CD8-positive, alpha-beta memory T cell (primary cell): ENCODE measurements around the gene KLHL21. TPM values are rescaled to one million over a fixed set of nuclear protein-coding genes. Genes with fewer than 3 reads are reported as not detected.

Experiments
- CTCF ChIA-PET: fragments of 350-600 bp; sonication (Branson Sonifier 250); formaldehyde crosslinking; loops from one replicate; lab custom pipeline; 2021; ENCODE audit warnings: antibody characterized with exemption; lab: Charles Lee
- POLR2A ChIA-PET: fragments of 350-600 bp; sonication (Branson Sonifier 250); formaldehyde crosslinking; loops from one replicate; lab custom pipeline; 2021; ENCODE audit warnings: antibody characterized with exemption; lab: Charles Lee
- DNase-seq, 5 donors: peaks; one replicate each; pipeline versions ENCODE4 v3.0.0 to v3.0.0-alpha.2; 2020 to 2022; ENCODE audit warnings: mixed read lengths in 1 of 5
- H3K27ac ChIP-seq: one replicate; pipeline ENCODE4 v1.7.0; 2013; ENCODE audit warnings: low read depth, mild to moderate bottlenecking, low read length, moderate library complexity
- H3K27me3 ChIP-seq: 2 replicates; pipeline ENCODE4 v1.7.0; 2013; ENCODE audit warnings: low read length, mild to moderate bottlenecking; ENCODE audit not compliant: insufficient read depth, poor library complexity, severe bottlenecking
- H3K36me3 ChIP-seq: 2 replicates; pipeline ENCODE4 v1.7.0; 2013; ENCODE audit warnings: mild to moderate bottlenecking, low read length, moderate library complexity; ENCODE audit not compliant: insufficient read depth
- H3K4me1 ChIP-seq: 2 replicates; pipeline ENCODE4 v1.7.0; 2013; ENCODE audit warnings: mild to moderate bottlenecking, low read length, moderate library complexity; ENCODE audit not compliant: insufficient read depth
- H3K4me3 ChIP-seq: 2 replicates; pipeline ENCODE4 v1.7.0; 2013; ENCODE audit warnings: mild to moderate bottlenecking, low read length
- H3K9me3 ChIP-seq: 2 replicates; pipeline ENCODE4 v1.7.0; 2013; ENCODE audit warnings: mild to moderate bottlenecking, low read length
- H3K27ac Mint-ChIP-seq, 8 donors: one replicate each; pipeline ENCODE4 v1.8.0; 2020 to 2021; ENCODE audit warnings: mixed read lengths in 8 of 8, mild to moderate bottlenecking in 6 of 8, inconsistent platforms in 3 of 8, moderate library complexity in 3 of 8
- H3K27me3 Mint-ChIP-seq, 2 donors: one replicate each; pipeline ENCODE4 v1.8.0; 2020 to 2021; ENCODE audit warnings: mixed read lengths in 2 of 2, mild to moderate bottlenecking in 1 of 2, moderate library complexity in 1 of 2
- H3K36me3 Mint-ChIP-seq, 3 donors: one replicate each; pipeline ENCODE4 v1.8.0; 2020 to 2021; ENCODE audit warnings: mixed read lengths in 3 of 3, inconsistent platforms in 1 of 3, mild to moderate bottlenecking in 1 of 3
- H3K4me1 Mint-ChIP-seq, 3 donors: one replicate each; pipeline ENCODE4 v1.8.0; 2020 to 2021; ENCODE audit warnings: mixed read lengths in 3 of 3, inconsistent platforms in 1 of 3, mild to moderate bottlenecking in 1 of 3
- H3K4me3 Mint-ChIP-seq, 7 donors: one replicate each; pipeline ENCODE4 v1.8.0; 2020 to 2021; ENCODE audit warnings: mixed read lengths in 7 of 7, mild to moderate bottlenecking in 6 of 7, moderate library complexity in 4 of 7, inconsistent platforms in 2 of 7
- H3K9me3 Mint-ChIP-seq, 5 donors: one replicate each; pipeline ENCODE4 v1.8.0; 2020 to 2022; ENCODE audit warnings: mixed read lengths in 5 of 5, mild to moderate bottlenecking in 3 of 5, moderate library complexity in 2 of 5, inconsistent platforms in 1 of 5
- polyA plus RNA-seq: library from polyadenylated mRNA; unstranded; fragments of 300-500 nt; fragmentation: Illumina TruSeq; gene quantifications from one replicate; pipeline ENCODE4 v1.2.3, GENCODE V29; 2021
- total RNA-seq, 2 experiments: library from RNA; stranded (reverse); gene quantifications; one replicate each; pipeline ENCODE4 v1.2.3, GENCODE V29; 2021

KLHL21 gene
- total and polyA plus RNA-seq, 3 experiments from 2014 or later: 31.6 to 37.3 (median 36.4) TPM

DNA sequence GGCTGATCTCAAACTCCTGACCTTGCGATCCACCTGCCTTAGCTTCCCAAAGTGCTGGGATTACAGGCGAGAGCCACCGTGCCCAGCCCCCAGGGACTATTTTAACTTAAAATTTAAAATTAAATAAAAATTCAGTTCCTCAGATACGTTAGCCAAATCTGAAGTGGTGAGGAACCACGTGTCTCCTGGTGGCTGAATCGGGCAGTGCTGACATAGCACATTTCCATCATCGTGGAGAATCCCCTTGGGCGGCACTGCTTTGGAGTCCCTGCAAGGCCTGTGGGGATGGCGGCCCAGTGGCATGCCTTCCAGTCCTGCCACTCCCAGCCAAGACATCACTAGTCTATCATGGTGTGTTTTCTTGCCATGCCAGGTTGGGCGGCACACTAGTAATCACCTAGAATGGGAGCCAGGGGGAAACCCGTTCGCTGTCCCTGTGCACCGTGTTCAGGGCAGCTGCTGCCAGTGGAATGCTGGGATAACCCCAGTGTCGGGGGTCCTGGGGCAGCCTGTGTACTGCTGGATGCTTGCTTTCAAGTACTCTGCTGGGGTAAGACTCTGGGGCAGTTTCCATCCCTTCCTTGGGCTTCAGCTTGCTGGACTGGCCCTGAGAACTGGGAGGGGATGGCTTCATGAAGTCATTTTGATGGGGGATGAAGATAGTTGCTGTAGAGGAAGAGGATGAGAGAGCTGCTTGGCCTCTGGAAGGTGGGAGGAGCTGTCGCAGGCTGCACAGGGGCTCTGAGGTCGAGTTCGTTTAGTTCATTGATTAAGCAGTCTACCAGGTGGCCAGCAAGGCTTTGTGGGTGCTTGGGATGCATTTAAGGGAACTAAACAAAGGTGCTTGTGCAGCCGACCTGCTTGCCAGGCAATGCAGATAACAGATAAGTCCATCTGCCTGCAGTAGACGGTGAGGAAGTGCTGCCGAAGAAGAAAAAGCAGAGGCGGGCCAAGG lies 18.3 kb downstream of the KLHL21 start:
- Mint-ChIP-seq H3K4me1 (peaks cover 36 to 61% (median 39%) of the 10 kb centered on the region in 3 donors), H3K36me3 (peaks cover 0 to 41% (median 0%) of the 10 kb centered on the region in 3 donors), H3K4me3 (peak overlapping the region in 1 of 7 donors; percentile 69), H3K9me3 (no peaks in the 10 kb centered on the region), H3K27me3 (no peaks in the 10 kb centered on the region), H3K27ac (peak overlapping the region in 6 of 8 donors; percentile 31 to 96 (median 66))
- ChIA-PET CTCF (no interaction called here), POLR2A (interaction anchor here (1.0 kb wide), 1 partner anchor 13 kb away, joined by 3 read pairs; no protein-coding TSS in a partner anchor)
- Histone ChIP-seq H3K4me1 (peaks cover 26% of the 10 kb centered on the region), H3K27ac (no peak overlapping the region), H3K4me3 (no peak overlapping the region), H3K27me3 (no peaks in the 10 kb centered on the region), H3K36me3 (no peaks in the 10 kb centered on the region), H3K9me3 (no peaks in the 10 kb centered on the region)
- no peak for DNase-seq

- peaks cover 30% of the 10 kb centered on the region for H3K4me1 ChIP-seq
- Mint-ChIP-seq H3K27me3 (no peaks in the 10 kb centered on the region), H3K9me3 (no peaks in the 10 kb centered on the region), H3K27ac (peak overlapping the region; percentile 71 to 98 (median 81)), H3K4me3 (peak overlapping the region; percentile 38 to 99 (median 95)), H3K36me3 (peaks cover 0 to 22% (median 0%) of the 10 kb centered on the region in 3 donors), H3K4me1 (peaks cover 37 to 61% (median 43%) of the 10 kb centered on the region in 3 donors)
- H3K27me3 ChIP-seq: no peaks in the 10 kb centered on the region
- DNase-seq: no peak
- ChIA-PET POLR2A (interaction anchor here (0.9 to 4.0 kb wide), 2 partner anchors 19 to 44 kb away, joined by 3 to 64 read pairs; partner anchors contain the start of gene KLHL21), CTCF (interaction anchor here (1.3 to 5.2 kb wide), 3 partner anchors 18 to 92 kb away, joined by 3 to 28 read pairs (median 13); partner anchors contain the start of genes NOL9 and TAS1R1)
- no peak overlapping the region for H3K27ac ChIP-seq
- no peaks in the 10 kb centered on the region for H3K36me3 ChIP-seq
- H3K4me3 ChIP-seq: no peak overlapping the region
- H3K9me3 ChIP-seq: no peaks in the 10 kb centered on the region
Measured at GRCh38 chr1:6582370-6582769, 20.3 kb downstream of the KLHL21 start.

- no peak overlapping the region for H3K4me3 ChIP-seq
- peaks cover 30% of the 10 kb centered on the region for H3K4me1 ChIP-seq
- POLR2A ChIA-PET: interaction anchor here (0.9 to 4.0 kb wide), 2 partner anchors 20 to 44 kb away, joined by 3 to 64 read pairs; partner anchors contain the start of gene KLHL21
- CTCF ChIA-PET: interaction anchor here (1.3 to 5.2 kb wide), 3 partner anchors 18 to 91 kb away, joined by 3 to 28 read pairs (median 13); partner anchors contain the start of genes NOL9 and TAS1R1
- peaks cover 0 to 19% (median 0%) of the 10 kb centered on the region in 3 donors for H3K36me3 Mint-ChIP-seq
- H3K9me3 Mint-ChIP-seq: no peaks in the 10 kb centered on the region
- peak overlapping the region; percentile 86 to 98 (median 92) for H3K27ac Mint-ChIP-seq
- peak overlapping the region; percentile 25 for H3K27ac ChIP-seq
- no peaks in the 10 kb centered on the region for H3K36me3 ChIP-seq
- no peaks in the 10 kb centered on the region for H3K27me3 ChIP-seq
- H3K4me3 Mint-ChIP-seq: peak overlapping the region; percentile 61 to 99 (median 96)
- H3K4me1 Mint-ChIP-seq: peaks cover 37 to 56% (median 43%) of the 10 kb centered on the region in 3 donors
- no peaks in the 10 kb centered on the region for H3K9me3 ChIP-seq
- no peak for DNase-seq
- H3K27me3 Mint-ChIP-seq: no peaks in the 10 kb centered on the region
Measured at GRCh38 chr1:6581561-6582305, 20.9 kb downstream of the KLHL21 start.

DNA sequence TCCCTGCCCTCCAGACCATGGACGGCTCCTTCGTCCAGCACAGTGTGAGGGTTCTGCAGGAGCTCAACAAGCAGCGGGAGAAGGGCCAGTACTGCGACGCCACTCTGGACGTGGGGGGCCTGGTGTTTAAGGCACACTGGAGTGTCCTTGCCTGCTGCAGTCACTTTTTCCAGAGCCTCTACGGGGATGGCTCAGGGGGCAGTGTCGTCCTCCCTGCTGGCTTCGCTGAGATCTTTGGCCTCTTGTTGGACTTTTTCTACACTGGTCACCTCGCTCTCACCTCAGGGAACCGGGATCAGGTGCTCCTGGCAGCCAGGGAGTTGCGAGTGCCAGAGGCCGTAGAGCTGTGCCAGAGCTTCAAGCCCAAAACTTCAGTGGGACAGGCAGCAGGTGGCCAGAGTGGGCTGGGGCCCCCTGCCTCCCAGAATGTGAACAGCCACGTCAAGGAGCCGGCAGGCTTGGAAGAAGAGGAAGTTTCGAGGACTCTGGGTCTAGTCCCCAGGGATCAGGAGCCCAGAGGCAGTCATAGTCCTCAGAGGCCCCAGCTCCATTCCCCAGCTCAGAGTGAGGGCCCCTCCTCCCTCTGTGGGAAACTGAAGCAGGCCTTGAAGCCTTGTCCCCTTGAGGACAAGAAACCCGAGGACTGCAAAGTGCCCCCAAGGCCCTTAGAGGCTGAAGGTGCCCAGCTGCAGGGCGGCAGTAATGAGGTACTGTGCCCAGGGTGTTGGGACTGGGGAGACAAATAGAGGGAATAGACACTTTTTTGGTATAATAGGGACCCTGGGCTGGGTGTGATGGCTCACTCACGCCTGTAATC lies 21.9 kb downstream of the KLHL21 start:
- Mint-ChIP-seq H3K4me3 (peak overlapping the region; percentile 89 to 99 (median 96)), H3K27me3 (no peaks in the 10 kb centered on the region), H3K27ac (peak overlapping the region; percentile 87 to 98 (median 96)), H3K9me3 (no peaks in the 10 kb centered on the region), H3K4me1 (peaks cover 37 to 52% (median 43%) of the 10 kb centered on the region in 3 donors), H3K36me3 (peaks cover 0 to 19% (median 0%) of the 10 kb centered on the region in 3 donors)
- Histone ChIP-seq H3K27ac (peak overlapping the region; percentile 88), H3K4me3 (peak overlapping the region; percentile 85), H3K4me1 (peaks cover 30% of the 10 kb centered on the region), H3K9me3 (no peaks in the 10 kb centered on the region), H3K27me3 (no peaks in the 10 kb centered on the region), H3K36me3 (no peaks in the 10 kb centered on the region)
- CTCF ChIA-PET: interaction anchor here (0.7 to 5.2 kb wide), 5 partner anchors 19 to 90 kb away, joined by 3 to 28 read pairs (median 4); partner anchors contain the start of genes NOL9 and TAS1R1
- POLR2A ChIA-PET: interaction anchor here (0.9 to 4.0 kb wide), 5 partner anchors 9 to 204 kb away, joined by 3 to 64 read pairs (median 4); partner anchors contain the start of genes CAMTA1 and KLHL21
- DNase-seq: no peak

DNA sequence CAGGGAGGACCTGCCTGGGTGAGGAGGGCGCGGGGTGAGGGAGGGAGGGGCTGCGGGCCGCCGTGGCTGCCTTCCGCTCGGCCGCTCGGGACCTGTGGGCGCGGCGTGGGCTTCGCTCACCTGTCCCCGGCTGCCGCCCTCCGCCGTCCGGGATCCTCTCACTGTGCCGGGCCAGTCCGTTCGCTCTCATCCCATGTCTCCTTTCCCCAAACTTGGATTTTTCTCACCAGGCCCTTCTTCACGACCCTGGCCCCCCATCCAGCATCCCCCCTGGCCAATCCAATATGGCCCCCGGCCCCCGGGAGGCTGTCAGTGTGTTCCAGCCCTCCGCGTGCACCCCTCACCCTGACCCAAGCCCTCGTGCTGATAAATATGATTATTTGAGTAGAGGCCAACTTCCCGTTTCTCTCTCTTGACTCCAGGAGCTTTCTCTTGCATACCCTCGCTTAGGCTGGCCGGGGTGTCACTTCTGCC lies 22.5 kb downstream of the KLHL21 start:
- Mint-ChIP-seq H3K27me3 (no peaks in the 10 kb centered on the region), H3K9me3 (no peaks in the 10 kb centered on the region), H3K4me1 (peaks cover 37 to 49% (median 43%) of the 10 kb centered on the region in 3 donors), H3K36me3 (peaks cover 0 to 18% (median 0%) of the 10 kb centered on the region in 3 donors), H3K27ac (peak overlapping the region; percentile 87 to 98 (median 98)), H3K4me3 (peak overlapping the region; percentile 89 to 99 (median 96))
- peaks cover 30% of the 10 kb centered on the region for H3K4me1 ChIP-seq
- H3K36me3 ChIP-seq: no peaks in the 10 kb centered on the region
- H3K27me3 ChIP-seq: no peaks in the 10 kb centered on the region
- no peak for DNase-seq
- ChIA-PET POLR2A (interaction anchor here (0.6 to 4.0 kb wide), 8 partner anchors 9 to 205 kb away, joined by 3 to 64 read pairs (median 3); partner anchors contain the start of genes CAMTA1 and KLHL21), CTCF (interaction anchor here (0.7 to 5.2 kb wide), 7 partner anchors 8 to 90 kb away, joined by 3 to 28 read pairs (median 4); partner anchors contain the start of genes NOL9 and TAS1R1)
- H3K9me3 ChIP-seq: no peaks in the 10 kb centered on the region
- peak overlapping the region; percentile 88 for H3K27ac ChIP-seq
- H3K4me3 ChIP-seq: peak overlapping the region; percentile 85

- H3K9me3 ChIP-seq: no peaks in the 10 kb centered on the region
- H3K36me3 Mint-ChIP-seq: peaks cover 0 to 13% (median 0%) of the 10 kb centered on the region in 3 donors
- H3K27me3 ChIP-seq: no peaks in the 10 kb centered on the region
- H3K4me1 ChIP-seq: peaks cover 30% of the 10 kb centered on the region
- ChIA-PET CTCF (interaction anchor here (0.7 to 5.2 kb wide), 7 partner anchors 9 to 89 kb away, joined by 3 to 28 read pairs (median 4); partner anchors contain the start of genes NOL9 and TAS1R1), POLR2A (interaction anchor here (0.6 to 4.0 kb wide), 8 partner anchors 9 to 205 kb away, joined by 3 to 64 read pairs (median 3); partner anchors contain the start of genes CAMTA1 and KLHL21)
- H3K4me3 ChIP-seq: peak within 1 kb of the TSS; percentile 85
- H3K36me3 ChIP-seq: no peaks in the 10 kb centered on the region
- H3K27ac ChIP-seq: peak within 1 kb of the TSS; percentile 88
- peak within 1 kb of the TSS; percentile 87 to 98 (median 98) for H3K27ac Mint-ChIP-seq
- peak within 1 kb of the TSS; percentile 89 to 99 (median 96) for H3K4me3 Mint-ChIP-seq
- no peaks in the 10 kb centered on the region for H3K9me3 Mint-ChIP-seq
- peaks cover 33 to 43% (median 36%) of the 10 kb centered on the region in 3 donors for H3K4me1 Mint-ChIP-seq
- DNase-seq: peak; percentile 95 to 98 (median 96)
- no peaks in the 10 kb centered on the region for H3K27me3 Mint-ChIP-seq
Measured at GRCh38 chr1:6579374-6580118, 23.1 kb downstream of the KLHL21 start, which contains the start of gene ZBTB48. Gene ZBTB48, plus strand, starts transcription at chr1:6579994. Its CDS starts 616 bp downstream, at chr1:6580610.
